Transverse colon (tissue), 4 donors: ENCODE measurements around the gene C16orf82. TPM values are rescaled to one million over a fixed set of nuclear protein-coding genes. Genes with fewer than 3 reads are reported as not detected.

Experiments
- DNase-seq: peaks from one replicate; pipeline ENCODE4 v3.0.0-alpha.2; 2019
- H3K27ac ChIP-seq, 4 donors: fragments of 200-600 bp; sonication (generic); 2 replicates each; pipeline ENCODE4 v1.5.1; 2016 to 2018; ENCODE audit warnings: inconsistent platforms in 4 of 4
- H3K27me3 ChIP-seq: fragments of 200-600 bp; sonication (generic); 2 replicates; pipeline ENCODE4 v1.5.1; 2017; ENCODE audit warnings: inconsistent platforms
- H3K36me3 ChIP-seq, 4 donors: fragments of 200-600 bp; sonication (generic); 2 replicates each; pipeline ENCODE4 v1.5.1; 2017 to 2019; ENCODE audit warnings: inconsistent platforms in 4 of 4
- H3K4me1 ChIP-seq, 4 donors: fragments of 200-600 bp; sonication (generic); 2 replicates each; pipeline ENCODE4 v1.5.1; 2017 to 2020; ENCODE audit warnings: inconsistent platforms in 4 of 4
- H3K4me3 ChIP-seq, 4 donors: fragments of 200-600 bp; sonication (generic); 1 replicate in 1 of 4; 2 replicates in 3 of 4; pipeline versions ENCODE4 v1.5.1 to v1.6.1; 2017 to 2019; ENCODE audit warnings: inconsistent platforms in 4 of 4
- H3K9me3 ChIP-seq, 2 donors: fragments of 200-600 bp; sonication (generic); 2 replicates each; pipeline ENCODE4 v1.5.1; 2017 to 2019; ENCODE audit warnings: inconsistent platforms in 2 of 2
- CTCF ChIP-seq, 5 experiments: fragments of 200-600 bp in 3 of 5; fragments of 450-650 bp in 2 of 5; sonication (generic) in 3 of 5; IDR thresholded peaks; 1 replicate in 2 of 5; 2 replicates in 3 of 5; pipeline ENCODE4 v1.5.1; 2016 to 2017; ENCODE audit warnings: antibody characterized with exemption in 5 of 5, inconsistent platforms in 3 of 5, mild to moderate bottlenecking in 2 of 5, moderate library complexity in 1 of 5
- EP300 ChIP-seq: sonication (generic); formaldehyde crosslinking; IDR thresholded peaks from one replicate; pipeline ENCODE4 v1.6.1; 2017; ENCODE audit warnings: antibody characterized with exemption, low read depth
- POLR2A ChIP-seq: fragments of 450-650 bp; IDR thresholded peaks from one replicate; pipeline ENCODE4 v1.6.1; 2016; ENCODE audit warnings: antibody characterized with exemption, mild to moderate bottlenecking, moderate library complexity
- POLR2AphosphoS5 ChIP-seq, 3 donors: sonication (generic); formaldehyde crosslinking; IDR thresholded peaks; one replicate each; pipeline ENCODE4 v1.6.1; 2016; ENCODE audit warnings: antibody characterized with exemption in 3 of 3
- WGBS, 2 donors: methylation state at CpG; one replicate each; pipeline ENCODE4 v1.1.5; 2018; ENCODE audit warnings: low coverage in 1 of 2; 5-methylcytosine and 5-hydroxymethylcytosine counted together
- in situ Hi-C, 4 donors: fragments of 200-750 bp; cut with MboI; loops; one replicate each; pipeline versions ENCODE4 v1.15.0 to v1.15.1; 2017; ENCODE audit warnings: low sequenced_read_pairs in 3 of 4, low pct_ligation_motif_present in 1 of 4, low pct_unique_long_range_greater_than_20kb in 1 of 4
- intact Hi-C: fragments of 100-400 bp; cut with DNase I; formaldehyde crosslinking; loops from one replicate; pipeline ENCODE4 v1.15.1; 2023; ENCODE audit warnings: low total_unique reads
- total RNA-seq, 4 donors: library from RNA; depleted of rRNA; stranded (reverse); fragments of >200 nt; gene quantifications; one replicate each; pipeline ENCODE4 v1.1.0, GENCODE V29; 2016

Gene C16orf82
- total RNA-seq, 4 donors from 2014 or later: not detected

- H3K36me3 ChIP-seq: no peaks in the 10 kb centered on the region
- no peak overlapping the region for H3K4me3 ChIP-seq
- H3K27me3 ChIP-seq: no peaks in the 10 kb centered on the region
- WGBS, 2 donors: 77 to 88% methylated on average over 6 to 16 of the region's 16 CpGs
- TF ChIP-seq POLR2AphosphoS5 (IDR thresholded peaks at IDR 0.05): no peak
- TF ChIP-seq CTCF (IDR thresholded peaks at IDR 0.05): no peak
- TF ChIP-seq POLR2A: no peak
- TF ChIP-seq EP300: no peak
- in situ Hi-C loops (no loop called here), intact Hi-C loops (no loop called here)
- no peak for DNase-seq
- H3K9me3 ChIP-seq: no peaks in the 10 kb centered on the region
- no peaks in the 10 kb centered on the region for H3K4me1 ChIP-seq
- no peak overlapping the region for H3K27ac ChIP-seq
Observed at GRCh38 chr16:27052007-27052406, 14.7 kb upstream of the C16orf82 start.

- intact Hi-C loops: no loop called here
- in situ Hi-C loops: no loop called here
- 94 to 100% methylated on average over 3 of the region's 3 CpGs for WGBS, 2 donors
- no peaks in the 10 kb centered on the region for H3K27me3 ChIP-seq
- no peaks in the 10 kb centered on the region for H3K4me1 ChIP-seq
- no peaks in the 10 kb centered on the region for H3K9me3 ChIP-seq
- H3K27ac ChIP-seq: no peak overlapping the region
- no peak for DNase-seq
- TF ChIP-seq POLR2A: no peak
- TF ChIP-seq EP300: no peak
- no peak for TF ChIP-seq POLR2AphosphoS5 (IDR thresholded peaks at IDR 0.05)
- no peak for TF ChIP-seq CTCF (IDR thresholded peaks at IDR 0.05)
- no peak overlapping the region for H3K4me3 ChIP-seq
- H3K36me3 ChIP-seq: no peaks in the 10 kb centered on the region
Observed at GRCh38 chr16:27053996-27054395, 12.7 kb upstream of the C16orf82 start.

GRCh38 chr16:27058299-27058698 lies 8.4 kb upstream of the C16orf82 start:
- WGBS, 2 donors: 64% methylated on average over 3 of the region's 3 CpGs; no CpG with 5 or more reads in 1 of the 2 donors
- H3K4me3 ChIP-seq: no peak overlapping the region
- no peaks in the 10 kb centered on the region for H3K4me1 ChIP-seq
- H3K27me3 ChIP-seq: no peaks in the 10 kb centered on the region
- TF ChIP-seq CTCF (IDR thresholded peaks at IDR 0.05): no peak
- no peak for TF ChIP-seq EP300
- TF ChIP-seq POLR2A: no peak
- TF ChIP-seq POLR2AphosphoS5 (IDR thresholded peaks at IDR 0.05): no peak
- DNase-seq: no peak
- no peaks in the 10 kb centered on the region for H3K36me3 ChIP-seq
- no peak overlapping the region for H3K27ac ChIP-seq
- H3K9me3 ChIP-seq: no peaks in the 10 kb centered on the region
- in situ Hi-C loops (no loop called here), intact Hi-C loops (no loop called here)

- no peaks in the 10 kb centered on the region for H3K36me3 ChIP-seq
- H3K27me3 ChIP-seq: peaks cover 8% of the 10 kb centered on the region
- no peaks in the 10 kb centered on the region for H3K9me3 ChIP-seq
- no peak overlapping the region for H3K27ac ChIP-seq
- TF ChIP-seq CTCF (IDR thresholded peaks at IDR 0.05) (no peak), POLR2A (no peak), EP300 (no peak), POLR2AphosphoS5 (IDR thresholded peaks at IDR 0.05) (no peak)
- in situ Hi-C loops: no loop called here
- no peaks in the 10 kb centered on the region for H3K4me1 ChIP-seq
- DNase-seq: no peak
- 87% methylated on average over 6 of the region's 6 CpGs; no CpG with 5 or more reads in 1 of the 2 donors for WGBS, 2 donors
- no peak overlapping the region for H3K4me3 ChIP-seq
- intact Hi-C loops: no loop called here
Observed at GRCh38 chr16:27070776-27071175, 4.0 kb downstream of the C16orf82 start.
